Astrocyte (in vitro differentiated cells and primary cell): ENCODE data around the gene FGF12. TPM values are rescaled to one million over a fixed set of nuclear protein-coding genes. Genes with fewer than 3 reads are reported as not detected.

Source experiments
- DNase-seq: peaks from one replicate; pipeline ENCODE4 v3.0.0-alpha.2; 2010; ENCODE audit warnings: low read depth
- FAIRE-seq: peaks from 2 replicates; lab custom pipeline; 2011; peaks lifted over from hg19 to GRCh38; lab: Jason Lieb, UNC
- H2AFZ ChIP-seq: 2 replicates; pipeline ENCODE4 v1.6.0; 2012; ENCODE audit warnings: low read depth, low read length, inconsistent platforms
- H3K27ac ChIP-seq: 2 replicates; pipeline ENCODE4 v1.5.1; 2011; ENCODE audit warnings: low read depth, low read length, inconsistent platforms
- H3K27me3 ChIP-seq: 2 replicates; pipeline ENCODE4 v1.6.0; 2011; ENCODE audit warnings: low read length, inconsistent platforms; ENCODE audit not compliant: insufficient read depth
- H3K36me3 ChIP-seq: 2 replicates; pipeline ENCODE4 v1.5.1; 2011; ENCODE audit warnings: low read length, inconsistent platforms; ENCODE audit not compliant: insufficient read depth
- H3K4me1 ChIP-seq: 2 replicates; pipeline ENCODE4 v1.5.1; 2011; ENCODE audit warnings: low read length, inconsistent platforms; ENCODE audit not compliant: insufficient read depth
- H3K4me2 ChIP-seq: 2 replicates; pipeline ENCODE4 v1.6.0; 2012; ENCODE audit warnings: low read length, inconsistent platforms
- H3K4me3 ChIP-seq: 2 replicates; pipeline ENCODE4 v1.5.1; 2011; ENCODE audit warnings: low read depth, mild to moderate bottlenecking, low read length, inconsistent platforms; ENCODE audit not compliant: insufficient read depth
- H3K79me2 ChIP-seq: 2 replicates; pipeline ENCODE4 v1.6.0; 2012; ENCODE audit warnings: mild to moderate bottlenecking, low read length, inconsistent platforms; ENCODE audit not compliant: insufficient read depth
- H3K9ac ChIP-seq: 2 replicates; pipeline ENCODE4 v1.6.0; 2012; ENCODE audit warnings: mild to moderate bottlenecking, low read length, inconsistent platforms
- H3K9me3 ChIP-seq: 2 replicates; pipeline ENCODE4 v1.5.1; 2012; ENCODE audit warnings: low read depth, mild to moderate bottlenecking, low read length, inconsistent platforms; ENCODE audit not compliant: insufficient read depth
- H4K20me1 ChIP-seq: 2 replicates; pipeline ENCODE4 v1.6.0; 2012; ENCODE audit warnings: low read length, inconsistent platforms; ENCODE audit not compliant: insufficient read depth
- H3K27ac Mint-ChIP-seq: one replicate; pipeline ENCODE4 v1.8.0; 2021; ENCODE audit warnings: mild to moderate bottlenecking, mixed read lengths; ENCODE audit not compliant: unreplicated experiment
- H3K27me3 Mint-ChIP-seq: one replicate; pipeline ENCODE4 v1.8.0; 2021; ENCODE audit warnings: low read depth, mixed read lengths; ENCODE audit not compliant: unreplicated experiment
- H3K36me3 Mint-ChIP-seq: one replicate; pipeline ENCODE4 v1.8.0; 2021; ENCODE audit warnings: low read depth, mixed read lengths; ENCODE audit not compliant: unreplicated experiment
- H3K4me1 Mint-ChIP-seq: one replicate; pipeline ENCODE4 v1.8.0; 2021; ENCODE audit warnings: low read depth, mixed read lengths; ENCODE audit not compliant: unreplicated experiment
- H3K4me3 Mint-ChIP-seq: one replicate; pipeline ENCODE4 v1.8.0; 2021; ENCODE audit warnings: mild to moderate bottlenecking, moderate library complexity, mixed read lengths; ENCODE audit not compliant: unreplicated experiment
- H3K9me3 Mint-ChIP-seq: one replicate; pipeline ENCODE4 v1.8.0; 2021; ENCODE audit warnings: mild to moderate bottlenecking, mixed read lengths; ENCODE audit not compliant: unreplicated experiment
- CTCF ChIP-seq: IDR thresholded peaks from 2 replicates; pipeline ENCODE4 v1.5.1; 2011; ENCODE audit warnings: low read depth, mild to moderate bottlenecking, inconsistent platforms, low read length, moderate library complexity; ENCODE audit not compliant: insufficient read depth
- EZH2 ChIP-seq: IDR thresholded peaks from 2 replicates; pipeline ENCODE4 v1.6.1; 2012; ENCODE audit warnings: mild to moderate bottlenecking, low read length, inconsistent platforms; ENCODE audit not compliant: insufficient read depth
- total RNA-seq: library from RNA; stranded (reverse); gene quantifications from 2 replicates; pipeline ENCODE4 v1.2.1, GENCODE V29; 2021

Gene FGF12
- total RNA-seq, 1 donor from 2014 or later, result 1.4 TPM

GRCh38 chr3:192223815-192224214, 503.5 kb downstream of the FGF12 start:
- Mint-ChIP-seq H3K9me3 (no peaks in the 10 kb centered on the region), H3K4me3 (no peak overlapping the region), H3K27ac (no peak overlapping the region), H3K27me3 (no peaks in the 10 kb centered on the region), H3K4me1 (peaks cover 2% of the 10 kb centered on the region), H3K36me3 (no peaks in the 10 kb centered on the region)
- DNase-seq (no peak), FAIRE-seq (no peak)
- Histone ChIP-seq H3K36me3 (no peaks in the 10 kb centered on the region), H3K4me3 (no peak overlapping the region), H3K79me2 (no peaks in the 10 kb centered on the region), H3K4me2 (no peak overlapping the region), H3K27ac (no peak overlapping the region), H4K20me1 (no peaks in the 10 kb centered on the region), H2AFZ (no peak overlapping the region), H3K27me3 (no peaks in the 10 kb centered on the region), H3K9me3 (no peaks in the 10 kb centered on the region), H3K4me1 (no peaks in the 10 kb centered on the region), H3K9ac (no peak overlapping the region)
- no peak for TF ChIP-seq EZH2
- TF ChIP-seq CTCF, result no peak

- H3K27ac Mint-ChIP-seq, result no peak overlapping the region
- no peaks in the 10 kb centered on the region for H3K27me3 Mint-ChIP-seq
- no peaks in the 10 kb centered on the region for H3K9me3 ChIP-seq
- H3K27ac ChIP-seq, result no peak overlapping the region
- H3K4me1 Mint-ChIP-seq, result no peaks in the 10 kb centered on the region
- no peaks in the 10 kb centered on the region for H3K4me1 ChIP-seq
- TF ChIP-seq CTCF (no peak), EZH2 (no peak)
- H4K20me1 ChIP-seq, result no peaks in the 10 kb centered on the region
- H3K9ac ChIP-seq, result no peak overlapping the region
- H3K27me3 ChIP-seq, result no peaks in the 10 kb centered on the region
- DNase-seq (no peak), FAIRE-seq (no peak)
- no peak overlapping the region for H2AFZ ChIP-seq
- no peaks in the 10 kb centered on the region for H3K36me3 Mint-ChIP-seq
- H3K79me2 ChIP-seq, result no peaks in the 10 kb centered on the region
- no peaks in the 10 kb centered on the region for H3K9me3 Mint-ChIP-seq
- H3K4me2 ChIP-seq, result no peak overlapping the region
- no peak overlapping the region for H3K4me3 ChIP-seq
- no peaks in the 10 kb centered on the region for H3K36me3 ChIP-seq
- H3K4me3 Mint-ChIP-seq, result no peak overlapping the region
Measured at GRCh38 chr3:192220915-192221314, 506.4 kb downstream of the FGF12 start.

- TF ChIP-seq EZH2 (no peak), CTCF (no peak)
- Mint-ChIP-seq H3K36me3 (no peaks in the 10 kb centered on the region), H3K9me3 (no peaks in the 10 kb centered on the region), H3K27ac (no peak overlapping the region), H3K4me3 (no peak overlapping the region), H3K27me3 (no peaks in the 10 kb centered on the region), H3K4me1 (no peaks in the 10 kb centered on the region)
- FAIRE-seq (no peak), DNase-seq (no peak)
- Histone ChIP-seq H3K79me2 (no peaks in the 10 kb centered on the region), H3K27me3 (no peaks in the 10 kb centered on the region), H2AFZ (no peak overlapping the region), H3K4me2 (no peak overlapping the region), H4K20me1 (no peaks in the 10 kb centered on the region), H3K27ac (no peak overlapping the region), H3K4me3 (no peak overlapping the region), H3K9me3 (no peaks in the 10 kb centered on the region), H3K9ac (no peak overlapping the region), H3K4me1 (no peaks in the 10 kb centered on the region), H3K36me3 (no peaks in the 10 kb centered on the region)
Measured at GRCh38 chr3:192219926-192220325, 507.4 kb downstream of the FGF12 start.
